H1 (cell line): ENCODE results near the gene ZBTB2. TPM values are rescaled to one million over a fixed set of nuclear protein-coding genes. Genes with fewer than 3 reads are reported as not detected.

Experiments
- CTCF ChIA-PET: fragments of 300-600 bp; sonication (Branson Sonifier 250); formaldehyde crosslinking; loops from one replicate; lab custom pipeline; 2021; ENCODE audit not compliant: partially characterized antibody; lab: Charles Lee
- POLR2A ChIA-PET: fragments of 300-600 bp; sonication (Branson Sonifier 250); formaldehyde crosslinking; loops from one replicate; lab custom pipeline; 2021; ENCODE audit warnings: inconsistent platforms; ENCODE audit not compliant: partially characterized antibody; lab: Charles Lee
- DNase-seq, 2 experiments: peaks; one replicate each; pipeline versions ENCODE4 v3.0.0 to v3.0.0-alpha.2; 2010 to 2022; ENCODE audit warnings: low spot score in 2 of 2, low read depth in 1 of 2, mixed read lengths in 1 of 2
- FAIRE-seq: peaks from 2 replicates; lab custom pipeline; 2011; peaks lifted over from hg19 to GRCh38; lab: Jason Lieb, UNC
- H2AFZ ChIP-seq: 2 replicates; pipeline ENCODE4 v1.8.1; 2012; ENCODE audit warnings: low read length, inconsistent platforms
- H2AK5ac ChIP-seq: 2 replicates; pipeline ENCODE4 v1.6.1; 2013; ENCODE audit warnings: low read depth, low read length
- H2BK120ac ChIP-seq: replicated peaks from 2 replicates; pipeline ENCODE3; 2013; ENCODE audit warnings: low read depth, low read length, inconsistent platforms
- H2BK12ac ChIP-seq: 2 replicates; pipeline ENCODE4 v1.6.1; 2013; ENCODE audit warnings: low read depth, low read length
- H2BK15ac ChIP-seq: 2 replicates; pipeline ENCODE4 v1.6.1; 2013; ENCODE audit warnings: low read length
- H2BK20ac ChIP-seq: 2 replicates; pipeline ENCODE4 v1.6.1; 2013; ENCODE audit warnings: low read length
- H2BK5ac ChIP-seq: 2 replicates; pipeline ENCODE4 v1.6.1; 2013; ENCODE audit warnings: low read depth, low read length
- H3K14ac ChIP-seq: 2 replicates; pipeline ENCODE4 v1.6.1; 2013; ENCODE audit warnings: inconsistent platforms; ENCODE audit not compliant: insufficient read length
- H3K18ac ChIP-seq: 2 replicates; pipeline ENCODE4 v1.6.1; 2013; ENCODE audit warnings: low read length; ENCODE audit errors: extremely low read depth
- H3K23ac ChIP-seq: 2 replicates; pipeline ENCODE4 v1.6.1; 2013; ENCODE audit warnings: inconsistent platforms; ENCODE audit not compliant: insufficient read length
- H3K23me2 ChIP-seq: 2 replicates; pipeline ENCODE4 v1.6.1; 2013; ENCODE audit warnings: low read depth, low read length
- H3K27ac ChIP-seq: 2 replicates; pipeline ENCODE4 v1.6.1; 2011; ENCODE audit warnings: low read depth, low read length, inconsistent platforms
- H3K27me3 ChIP-seq, 4 experiments: replicated peaks in 1 of 4; 1 replicate in 1 of 4; 2 replicates in 3 of 4; pipeline versions ENCODE4 v1.6.1 to v1.8.1; 2011 to 2013; ENCODE audit warnings: low read length in 3 of 4, mild to moderate bottlenecking in 3 of 4, inconsistent platforms in 2 of 4, mixed read lengths in 2 of 4, moderate library complexity in 1 of 4; ENCODE audit not compliant: control insufficient read depth in 3 of 4, insufficient read depth in 3 of 4; ENCODE audit errors: extremely low read depth in 1 of 4
- H3K36me3 ChIP-seq, 4 experiments: 2 replicates each; pipeline versions ENCODE4 v1.6.1 to v1.8.1; 2011 to 2013; ENCODE audit warnings: mild to moderate bottlenecking in 4 of 4, low read length in 3 of 4, moderate library complexity in 2 of 4, control low read depth in 1 of 4, inconsistent platforms in 1 of 4; ENCODE audit not compliant: insufficient read depth in 4 of 4, control insufficient read depth in 2 of 4
- H3K4ac ChIP-seq: replicated peaks from 2 replicates; pipeline ENCODE3; 2013; ENCODE audit warnings: low read length, low read depth, mixed read lengths, inconsistent platforms; ENCODE audit not compliant: insufficient read length
- H3K4me1 ChIP-seq, 4 experiments: replicated peaks in 1 of 4; 1 replicate in 1 of 4; 2 replicates in 3 of 4; pipeline versions ENCODE4 v1.6.1 to v1.8.1; 2011 to 2013; ENCODE audit warnings: low read length in 3 of 4, inconsistent platforms in 2 of 4, mixed read lengths in 1 of 4; ENCODE audit not compliant: insufficient read depth in 4 of 4, control insufficient read depth in 3 of 4
- H3K4me2 ChIP-seq, 2 experiments: 2 replicates each; pipeline versions ENCODE4 v1.6.1 to v1.8.1; 2011 to 2013; ENCODE audit warnings: low read depth in 2 of 2, low read length in 2 of 2, control low read depth in 1 of 2, inconsistent platforms in 1 of 2, mild to moderate bottlenecking in 1 of 2; ENCODE audit not compliant: insufficient read depth in 1 of 2
- H3K4me3 ChIP-seq, 4 experiments: fragments of 200-600, 300-600 bp in 1 of 4; sonication (generic), shearing (Covaris generic), sonication (Bioruptor Twin) in 1 of 4; 2 replicates each; pipeline versions ENCODE4 v1.5.1 to v1.8.1; 2011 to 2016; ENCODE audit warnings: low read length in 4 of 4, low read depth in 3 of 4, control low read depth in 2 of 4, inconsistent platforms in 2 of 4, mild to moderate bottlenecking in 2 of 4, mixed read lengths in 1 of 4, moderate library complexity in 1 of 4; ENCODE audit not compliant: insufficient read depth in 2 of 4; ENCODE audit errors: extremely low read depth in 1 of 4
- H3K56ac ChIP-seq: replicated peaks from 2 replicates; pipeline ENCODE3; 2013; ENCODE audit warnings: low read depth, mild to moderate bottlenecking, mixed read lengths, low read length, inconsistent platforms; ENCODE audit not compliant: insufficient read length
- H3K79me1 ChIP-seq: 2 replicates; pipeline ENCODE4 v1.6.1; 2013; ENCODE audit warnings: low read depth, low read length, control low read depth
- H3K79me2 ChIP-seq, 2 experiments: 2 replicates each; pipeline versions ENCODE4 v1.6.1 to v1.8.1; 2012 to 2013; ENCODE audit warnings: low read length in 2 of 2, mild to moderate bottlenecking in 2 of 2, inconsistent platforms in 1 of 2; ENCODE audit not compliant: insufficient read depth in 2 of 2, control insufficient read depth in 1 of 2
- H3K9ac ChIP-seq, 4 experiments: replicated peaks in 1 of 4; 1 replicate in 1 of 4; 2 replicates in 3 of 4; pipeline versions ENCODE4 v1.6.1 to v1.8.1; 2011 to 2013; ENCODE audit warnings: low read depth in 3 of 4, low read length in 3 of 4, control low read depth in 2 of 4, mild to moderate bottlenecking in 2 of 4, moderate library complexity in 2 of 4, inconsistent platforms in 1 of 4; ENCODE audit errors: extremely low read depth in 1 of 4
- H3K9me3 ChIP-seq, 2 experiments: 2 replicates each; pipeline versions ENCODE4 v1.6.1 to v1.8.1; 2012 to 2013; ENCODE audit warnings: mild to moderate bottlenecking in 2 of 2, moderate library complexity in 2 of 2, control low read depth in 1 of 2, inconsistent platforms in 1 of 2, low read depth in 1 of 2, low read length in 1 of 2, mixed read lengths in 1 of 2; ENCODE audit not compliant: insufficient read depth in 2 of 2
- H4K20me1 ChIP-seq, 2 experiments: replicated peaks in 1 of 2; 2 replicates each; pipeline versions ENCODE3 to v1.8.1; 2011 to 2013; ENCODE audit warnings: inconsistent platforms in 2 of 2, low read length in 2 of 2, mild to moderate bottlenecking in 1 of 2; ENCODE audit not compliant: insufficient read depth in 2 of 2, control insufficient read depth in 1 of 2
- H4K5ac ChIP-seq: 2 replicates; pipeline ENCODE4 v1.6.1; 2013; ENCODE audit warnings: low read length, low read depth, mixed read lengths, inconsistent platforms; ENCODE audit not compliant: insufficient read length
- H4K8ac ChIP-seq: 2 replicates; pipeline ENCODE4 v1.8.0; 2013; ENCODE audit warnings: mild to moderate bottlenecking, moderate library complexity, low read length, inconsistent platforms; ENCODE audit not compliant: insufficient read depth; ENCODE audit errors: extremely low read depth
- H4K91ac ChIP-seq: replicated peaks from 2 replicates; pipeline ENCODE3; 2013; ENCODE audit warnings: low read length, mixed read lengths, inconsistent platforms; ENCODE audit not compliant: insufficient read length
- CEBPB ChIP-seq: IDR thresholded peaks from 2 replicates; pipeline ENCODE4 v1.6.1; 2012; ENCODE audit warnings: low read depth, low read length
- JUN ChIP-seq: IDR thresholded peaks from 2 replicates; pipeline ENCODE4 v1.6.1; 2011; ENCODE audit warnings: low read depth, mild to moderate bottlenecking, improper control_type of control experiment, low read length
- KDM4A ChIP-seq: IDR thresholded peaks from one replicate; pipeline ENCODE4 v1.7.1; 2012; ENCODE audit warnings: low read depth, mild to moderate bottlenecking, moderate library complexity, low read length, inconsistent platforms; ENCODE audit not compliant: severe bottlenecking
- SIX5 ChIP-seq: IDR thresholded peaks from 2 replicates; pipeline ENCODE4 v1.6.1; 2011; ENCODE audit warnings: mild to moderate bottlenecking, low read depth, low read length
- SRF ChIP-seq: IDR thresholded peaks from 2 replicates; pipeline ENCODE4 v1.6.1; 2011; ENCODE audit warnings: mild to moderate bottlenecking, low read depth, low read length, moderate library complexity
- WGBS, 2 experiments: shearing (Covaris generic) in 1 of 2; methylation state at CpG; one replicate each; pipeline versions ENCODE4 v1.1.6 to v1.1.7; 2013 to 2015; ENCODE audit warnings: low lambda C conversion rate in 2 of 2, mixed read lengths in 2 of 2, inconsistent platforms in 1 of 2, low coverage in 1 of 2, missing lambda C conversion rate in 1 of 2; ENCODE audit not compliant: insufficient replicate concordance in 2 of 2, insufficient coverage in 1 of 2, insufficient read length in 1 of 2; ENCODE audit errors: extremely low coverage in 1 of 2, missing lambda C conversion rate in 1 of 2; 5-methylcytosine and 5-hydroxymethylcytosine counted together
- polyA plus RNA-seq, 7 experiments: library from polyadenylated mRNA; depleted of rRNA in 3 of 7; stranded (reverse) in 5 of 7; unstranded in 2 of 7; fragments of >200 nt in 5 of 7; fragments of 200-250 nt in 2 of 7; gene quantifications; 1 replicate in 5 of 7; 2 replicates in 1 of 7; 4 replicates in 1 of 7; pipeline versions ENCODE4 v1.2.1 to v1.2.3, GENCODE V29; 2011 to 2013; ENCODE audit warnings: missing spikeins in 2 of 7, mixed read lengths in 2 of 7
- total RNA-seq: library from RNA; stranded (reverse); fragmentation: NEBNext Ultra II Directional; extraction: Animal tissue kit (Norgen Biotek cat#: 25700); gene quantifications from 2 replicates; pipeline ENCODE4 v1.2.1, GENCODE V29; 2021
- TF ChIP-seq, protein P1 (sequence below): IDR thresholded peaks from 2 replicates; pipeline ENCODE4 v1.6.1; 2012; ENCODE audit warnings: low read length, inconsistent platforms

ZBTB2 gene
- total and polyA plus RNA-seq, 2 of the 8 experiments (the other 6 are each of a cell fraction or from before 2014, with no cell fraction given), result 16.1 to 23.7 TPM

DNA sequence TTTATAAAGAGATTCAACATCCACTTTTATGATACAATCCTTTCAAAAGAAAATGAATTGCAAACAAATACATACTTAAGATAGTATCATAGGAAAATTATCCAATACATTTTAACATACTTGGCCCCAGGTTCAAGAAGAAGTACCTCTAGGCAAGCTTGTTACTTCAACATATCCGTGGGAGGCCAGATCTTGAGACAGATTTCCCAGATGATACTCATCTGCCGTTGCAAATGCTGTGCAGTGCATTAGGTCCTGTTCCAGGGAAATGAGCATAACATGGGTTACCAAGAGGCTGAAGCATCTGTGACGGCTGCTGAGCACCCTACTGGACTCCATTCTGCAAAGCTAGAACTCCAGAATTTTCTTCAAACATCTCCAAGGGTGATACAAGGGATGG is 44.9 kb upstream of the ZBTB2 start:
- Histone ChIP-seq H4K5ac (no peak overlapping the region), H2BK20ac (no peak overlapping the region), H3K18ac (no peak overlapping the region), H3K23me2 (no peaks in the 10 kb centered on the region), H2BK12ac (no peak overlapping the region), H3K4me3 (no peak overlapping the region), H3K23ac (no peak overlapping the region), H3K9ac (no peak overlapping the region), H3K4ac (no peak overlapping the region), H3K79me1 (no peaks in the 10 kb centered on the region; the same call in 1 of the 2 replicates), H3K36me3 (peaks cover 3 to 22% (median 6%) of the 10 kb centered on the region in 4 experiments; a peak in 6 of 8 replicates), H3K27me3 (no peaks in the 10 kb centered on the region)
- POLR2A ChIA-PET, result no interaction called here
- 87% methylated on average over 3 of the region's 3 CpGs; no CpG with 5 or more reads in 1 of the 2 experiments for WGBS, 2 experiments
- TF ChIP-seq KDM4A (no peak), CEBPB (no peak), SRF (no peak), SIX5 (no peak), JUN (no peak)
- TF ChIP-seq, protein P1, sequence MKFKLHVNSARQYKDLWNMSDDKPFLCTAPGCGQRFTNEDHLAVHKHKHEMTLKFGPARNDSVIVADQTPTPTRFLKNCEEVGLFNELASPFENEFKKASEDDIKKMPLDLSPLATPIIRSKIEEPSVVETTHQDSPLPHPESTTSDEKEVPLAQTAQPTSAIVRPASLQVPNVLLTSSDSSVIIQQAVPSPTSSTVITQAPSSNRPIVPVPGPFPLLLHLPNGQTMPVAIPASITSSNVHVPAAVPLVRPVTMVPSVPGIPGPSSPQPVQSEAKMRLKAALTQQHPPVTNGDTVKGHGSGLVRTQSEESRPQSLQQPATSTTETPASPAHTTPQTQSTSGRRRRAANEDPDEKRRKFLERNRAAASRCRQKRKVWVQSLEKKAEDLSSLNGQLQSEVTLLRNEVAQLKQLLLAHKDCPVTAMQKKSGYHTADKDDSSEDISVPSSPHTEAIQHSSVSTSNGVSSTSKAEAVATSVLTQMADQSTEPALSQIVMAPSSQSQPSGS, result no peak
- TF ChIP-seq, all 59 proteins: peak for 0
- Histone ChIP-seq H2BK15ac (no peak overlapping the region), H3K4me1 (no peaks in the 10 kb centered on the region), H2AK5ac (no peak overlapping the region), H2AFZ (no peak overlapping the region), H4K91ac (no peak overlapping the region), H4K20me1 (peaks cover 5% of the 10 kb centered on the region in 2 experiments), H3K27ac (no peak overlapping the region), H3K14ac (no peak overlapping the region), H3K79me2 (peaks cover 0 to 38% of the 10 kb centered on the region in 2 experiments; a peak in 2 of 4 replicates), H2BK5ac (no peak overlapping the region), H4K8ac (no peak overlapping the region), H3K4me2 (no peak overlapping the region), H3K56ac (no peak overlapping the region), H2BK120ac (no peak overlapping the region), H3K9me3 (no peaks in the 10 kb centered on the region)
- FAIRE-seq (no peak), DNase-seq (no peak)
- CTCF ChIA-PET, result interaction anchor here (0.7 to 1.1 kb wide), 2 partner anchors 11 to 30 kb away, joined by 3 read pairs; no protein-coding TSS in a partner anchor
